Measurements from ENCODE around the gene STON2. TPM values are rescaled to one million over a fixed set of nuclear protein-coding genes. Genes with fewer than 3 reads are reported as not detected.

Gene STON2
- total and polyA plus RNA-seq, 2 of the 13 experiments (the other 11 are each of a cell fraction or from before 2014, with no cell fraction given) = 2.1 to 11.0 TPM

DNA sequence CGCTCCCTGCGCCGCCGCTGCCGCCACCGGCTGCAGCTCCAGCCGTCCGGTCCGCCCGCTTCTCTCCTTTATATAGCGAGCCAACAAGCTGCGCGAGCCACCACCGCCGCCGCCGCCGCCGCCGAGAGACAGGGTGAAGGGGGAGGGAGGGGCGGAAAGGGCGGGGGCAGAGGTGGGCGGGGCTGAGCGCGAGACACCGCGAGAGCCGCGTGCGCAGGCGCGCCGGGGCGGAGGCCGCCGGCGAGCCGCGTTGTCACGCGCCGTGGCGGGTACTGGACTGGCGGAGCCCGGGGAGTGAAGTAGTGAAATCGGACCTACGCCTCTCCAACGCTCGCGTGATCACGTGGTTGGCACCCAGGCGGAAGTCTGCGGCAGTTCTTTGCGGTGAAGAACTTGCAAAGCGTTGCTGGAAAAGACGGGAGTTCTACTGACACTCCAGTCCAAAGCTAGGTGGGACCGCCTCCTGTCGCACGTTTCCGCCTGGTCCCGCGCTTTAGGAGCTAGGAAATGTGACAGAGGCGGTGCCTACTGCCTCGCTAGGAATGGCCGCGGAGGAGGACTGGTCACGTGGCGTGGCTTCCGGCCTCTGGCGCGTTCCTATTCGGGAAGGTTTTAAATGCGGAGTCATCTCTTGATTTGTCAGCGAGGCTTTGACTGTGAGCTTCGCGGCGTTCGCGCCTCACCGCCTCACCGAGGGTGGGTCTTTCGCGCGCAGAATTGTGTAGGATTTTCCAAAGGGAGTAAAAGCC, 179.1 kb downstream of the STON2 start, which contains the start of gene GTF2A1 (continued):
- TF ChIP-seq, protein P1, sequence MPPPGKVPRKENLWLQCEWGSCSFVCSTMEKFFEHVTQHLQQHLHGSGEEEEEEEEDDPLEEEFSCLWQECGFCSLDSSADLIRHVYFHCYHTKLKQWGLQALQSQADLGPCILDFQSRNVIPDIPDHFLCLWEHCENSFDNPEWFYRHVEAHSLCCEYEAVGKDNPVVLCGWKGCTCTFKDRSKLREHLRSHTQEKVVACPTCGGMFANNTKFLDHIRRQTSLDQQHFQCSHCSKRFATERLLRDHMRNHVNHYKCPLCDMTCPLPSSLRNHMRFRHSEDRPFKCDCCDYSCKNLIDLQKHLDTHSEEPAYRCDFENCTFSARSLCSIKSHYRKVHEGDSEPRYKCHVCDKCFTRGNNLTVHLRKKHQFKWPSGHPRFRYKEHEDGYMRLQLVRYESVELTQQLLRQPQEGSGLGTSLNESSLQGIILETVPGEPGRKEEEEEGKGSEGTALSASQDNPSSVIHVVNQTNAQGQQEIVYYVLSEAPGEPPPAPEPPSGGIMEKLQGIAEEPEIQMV (CRISPR knock-in tag; IDR thresholded peaks at IDR 0.05; ENCODE audit: low read depth) = 0 out of 2 replicates have a peak, but pooled peaks have one; percentile 49
- no peak for TF ChIP-seq HDAC6 (IDR thresholded peaks at IDR 0.05; ENCODE audit: low read depth, low read length)
- TF ChIP-seq, protein P2, sequence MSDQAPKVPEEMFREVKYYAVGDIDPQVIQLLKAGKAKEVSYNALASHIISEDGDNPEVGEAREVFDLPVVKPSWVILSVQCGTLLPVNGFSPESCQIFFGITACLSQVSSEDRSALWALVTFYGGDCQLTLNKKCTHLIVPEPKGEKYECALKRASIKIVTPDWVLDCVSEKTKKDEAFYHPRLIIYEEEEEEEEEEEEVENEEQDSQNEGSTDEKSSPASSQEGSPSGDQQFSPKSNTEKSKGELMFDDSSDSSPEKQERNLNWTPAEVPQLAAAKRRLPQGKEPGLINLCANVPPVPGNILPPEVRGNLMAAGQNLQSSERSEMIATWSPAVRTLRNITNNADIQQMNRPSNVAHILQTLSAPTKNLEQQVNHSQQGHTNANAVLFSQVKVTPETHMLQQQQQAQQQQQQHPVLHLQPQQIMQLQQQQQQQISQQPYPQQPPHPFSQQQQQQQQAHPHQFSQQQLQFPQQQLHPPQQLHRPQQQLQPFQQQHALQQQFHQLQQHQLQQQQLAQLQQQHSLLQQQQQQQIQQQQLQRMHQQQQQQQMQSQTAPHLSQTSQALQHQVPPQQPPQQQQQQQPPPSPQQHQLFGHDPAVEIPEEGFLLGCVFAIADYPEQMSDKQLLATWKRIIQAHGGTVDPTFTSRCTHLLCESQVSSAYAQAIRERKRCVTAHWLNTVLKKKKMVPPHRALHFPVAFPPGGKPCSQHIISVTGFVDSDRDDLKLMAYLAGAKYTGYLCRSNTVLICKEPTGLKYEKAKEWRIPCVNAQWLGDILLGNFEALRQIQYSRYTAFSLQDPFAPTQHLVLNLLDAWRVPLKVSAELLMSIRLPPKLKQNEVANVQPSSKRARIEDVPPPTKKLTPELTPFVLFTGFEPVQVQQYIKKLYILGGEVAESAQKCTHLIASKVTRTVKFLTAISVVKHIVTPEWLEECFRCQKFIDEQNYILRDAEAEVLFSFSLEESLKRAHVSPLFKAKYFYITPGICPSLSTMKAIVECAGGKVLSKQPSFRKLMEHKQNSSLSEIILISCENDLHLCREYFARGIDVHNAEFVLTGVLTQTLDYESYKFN (CRISPR knock-in tag; conservative IDR thresholded peaks at IDR 0.05) = peak; percentile 30; the same call in 1 of the 2 replicates
- TF ChIP-seq TBL1XR1 (IDR thresholded peaks at IDR 0.05; ENCODE audit: borderline replicate concordance, low read length, partially characterized antibody) = no peak
- peak; percentile 88 for TF ChIP-seq ZSCAN30 (CRISPR knock-in tag; IDR thresholded peaks at IDR 0.05)
- TF ChIP-seq ZNF556 (CRISPR knock-in tag; IDR thresholded peaks at IDR 0.05; ENCODE audit: borderline replicate concordance) = peak; percentile 36; the same call in 1 of the 2 replicates
- peak; percentile 40; the same call in 1 of the 2 replicates for TF ChIP-seq SIN3A (IDR thresholded peaks at IDR 0.05; ENCODE audit: borderline replicate concordance, low read depth, low read length)
- TF ChIP-seq CREM (IDR thresholded peaks at IDR 0.05) = peak; percentile 81
- TF ChIP-seq CREM (CRISPR knock-in tag; IDR thresholded peaks at IDR 0.05) = no peak
- peak; percentile 79 for TF ChIP-seq EEA1 (CRISPR knock-in tag; IDR thresholded peaks at IDR 0.05; ENCODE audit: borderline replicate concordance)
- no peak for TF ChIP-seq SP1 (IDR thresholded peaks at IDR 0.05)
- no peak; the same call in 1 of the 2 replicates for TF ChIP-seq SP1 (CRISPR knock-in tag; IDR thresholded peaks at IDR 0.05)
- TF ChIP-seq, protein P3, sequence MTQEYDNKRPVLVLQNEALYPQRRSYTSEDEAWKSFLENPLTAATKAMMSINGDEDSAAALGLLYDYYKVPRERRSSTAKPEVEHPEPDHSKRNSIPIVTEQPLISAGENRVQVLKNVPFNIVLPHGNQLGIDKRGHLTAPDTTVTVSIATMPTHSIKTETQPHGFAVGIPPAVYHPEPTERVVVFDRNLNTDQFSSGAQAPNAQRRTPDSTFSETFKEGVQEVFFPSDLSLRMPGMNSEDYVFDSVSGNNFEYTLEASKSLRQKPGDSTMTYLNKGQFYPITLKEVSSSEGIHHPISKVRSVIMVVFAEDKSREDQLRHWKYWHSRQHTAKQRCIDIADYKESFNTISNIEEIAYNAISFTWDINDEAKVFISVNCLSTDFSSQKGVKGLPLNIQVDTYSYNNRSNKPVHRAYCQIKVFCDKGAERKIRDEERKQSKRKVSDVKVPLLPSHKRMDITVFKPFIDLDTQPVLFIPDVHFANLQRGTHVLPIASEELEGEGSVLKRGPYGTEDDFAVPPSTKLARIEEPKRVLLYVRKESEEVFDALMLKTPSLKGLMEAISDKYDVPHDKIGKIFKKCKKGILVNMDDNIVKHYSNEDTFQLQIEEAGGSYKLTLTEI (CRISPR knock-in tag; conservative IDR thresholded peaks at IDR 0.05) = no peak
- no peak for TF ChIP-seq TCF7L2 (IDR thresholded peaks at IDR 0.05; ENCODE audit: low read depth, low read length)
- TF ChIP-seq ARNT2 (CRISPR knock-in tag; IDR thresholded peaks at IDR 0.05; ENCODE audit: low read depth) = peak; percentile 96
- TF ChIP-seq, protein P4, sequence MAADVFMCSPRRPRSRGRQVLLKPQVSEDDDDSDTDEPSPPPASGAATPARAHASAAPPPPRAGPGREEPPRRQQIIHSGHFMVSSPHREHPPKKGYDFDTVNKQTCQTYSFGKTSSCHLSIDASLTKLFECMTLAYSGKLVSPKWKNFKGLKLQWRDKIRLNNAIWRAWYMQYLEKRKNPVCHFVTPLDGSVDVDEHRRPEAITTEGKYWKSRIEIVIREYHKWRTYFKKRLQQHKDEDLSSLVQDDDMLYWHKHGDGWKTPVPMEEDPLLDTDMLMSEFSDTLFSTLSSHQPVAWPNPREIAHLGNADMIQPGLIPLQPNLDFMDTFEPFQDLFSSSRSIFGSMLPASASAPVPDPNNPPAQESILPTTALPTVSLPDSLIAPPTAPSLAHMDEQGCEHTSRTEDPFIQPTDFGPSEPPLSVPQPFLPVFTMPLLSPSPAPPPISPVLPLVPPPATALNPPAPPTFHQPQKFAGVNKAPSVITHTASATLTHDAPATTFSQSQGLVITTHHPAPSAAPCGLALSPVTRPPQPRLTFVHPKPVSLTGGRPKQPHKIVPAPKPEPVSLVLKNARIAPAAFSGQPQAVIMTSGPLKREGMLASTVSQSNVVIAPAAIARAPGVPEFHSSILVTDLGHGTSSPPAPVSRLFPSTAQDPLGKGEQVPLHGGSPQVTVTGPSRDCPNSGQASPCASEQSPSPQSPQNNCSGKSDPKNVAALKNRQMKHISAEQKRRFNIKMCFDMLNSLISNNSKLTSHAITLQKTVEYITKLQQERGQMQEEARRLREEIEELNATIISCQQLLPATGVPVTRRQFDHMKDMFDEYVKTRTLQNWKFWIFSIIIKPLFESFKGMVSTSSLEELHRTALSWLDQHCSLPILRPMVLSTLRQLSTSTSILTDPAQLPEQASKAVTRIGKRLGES (CRISPR knock-in tag; IDR thresholded peaks at IDR 0.05; ENCODE audit: borderline replicate concordance) = 0 out of 2 replicates have a peak, but pooled peaks have one; percentile 34
- TF ChIP-seq ZNF510 (CRISPR knock-in tag; IDR thresholded peaks at IDR 0.05; ENCODE audit: low read depth) = peak; percentile 97
